CD14-positive monocyte (primary cell): Measurements from ENCODE around the gene TNXB. TPM values are rescaled to one million over a fixed set of nuclear protein-coding genes. Genes with fewer than 3 reads are reported as not detected.

ENCODE experiments used
- DNase-seq, 3 donors: peaks; one replicate each; pipeline ENCODE4 v3.0.0-alpha.2; 2011 to 2022
- H2AFZ ChIP-seq: 2 replicates; pipeline ENCODE4 v1.6.0; 2012; ENCODE audit warnings: mild to moderate bottlenecking, low read depth, low read length, inconsistent platforms; ENCODE audit not compliant: insufficient read depth, poor library complexity, severe bottlenecking
- H3K27ac ChIP-seq, 2 donors: 1 replicate in 1 of 2; 2 replicates in 1 of 2; pipeline ENCODE4 v1.5.1; 2012 to 2013; ENCODE audit warnings: low read length in 2 of 2, control low read depth in 1 of 2, inconsistent platforms in 1 of 2, low read depth in 1 of 2, mild to moderate bottlenecking in 1 of 2
- H3K27me3 ChIP-seq, 2 donors: one replicate each; pipeline versions ENCODE4 v1.6.0 to v1.6.1; 2011 to 2013; ENCODE audit warnings: low read length in 2 of 2; ENCODE audit not compliant: control insufficient read depth in 2 of 2, insufficient read depth in 2 of 2
- H3K36me3 ChIP-seq, 2 donors: replicated peaks in 1 of 2; 1 replicate in 1 of 2; 2 replicates in 1 of 2; pipeline versions ENCODE4 v1.5.1 to v1.6.1; 2012 to 2013; ENCODE audit warnings: low read length in 2 of 2, control low read depth in 1 of 2, inconsistent platforms in 1 of 2, mild to moderate bottlenecking in 1 of 2; ENCODE audit not compliant: insufficient read depth in 2 of 2, control insufficient read depth in 1 of 2
- H3K4me1 ChIP-seq, 2 donors: 1 replicate in 1 of 2; 2 replicates in 1 of 2; pipeline versions ENCODE4 v1.5.1 to v1.6.1; 2012 to 2013; ENCODE audit warnings: low read length in 2 of 2, control low read depth in 1 of 2, inconsistent platforms in 1 of 2, mild to moderate bottlenecking in 1 of 2, moderate library complexity in 1 of 2; ENCODE audit not compliant: insufficient read depth in 2 of 2, control insufficient read depth in 1 of 2
- H3K4me2 ChIP-seq: replicated peaks from 2 replicates; pipeline ENCODE3; 2012; ENCODE audit warnings: low read length, moderate library complexity, mild to moderate bottlenecking; ENCODE audit not compliant: poor library complexity, severe bottlenecking; ENCODE audit errors: extremely low read depth
- H3K4me3 ChIP-seq, 3 experiments: fragments of 200-600 bp in 1 of 3; sonication (generic) in 1 of 3; replicated peaks in 1 of 3; 1 replicate in 2 of 3; 2 replicates in 1 of 3; pipeline ENCODE4 v1.5.1; 2011 to 2013; ENCODE audit warnings: low read length in 3 of 3, mild to moderate bottlenecking in 3 of 3, control low read depth in 2 of 3, low read depth in 2 of 3, inconsistent platforms in 1 of 3, moderate library complexity in 1 of 3
- H3K79me2 ChIP-seq: 2 replicates; pipeline ENCODE4 v1.6.0; 2012; ENCODE audit warnings: mild to moderate bottlenecking, control low read depth, inconsistent platforms, low read length, moderate library complexity; ENCODE audit not compliant: insufficient read depth
- H3K9ac ChIP-seq: 2 replicates; pipeline ENCODE4 v1.6.0; 2017; ENCODE audit warnings: low read length, mild to moderate bottlenecking; ENCODE audit not compliant: insufficient read depth, poor library complexity, severe bottlenecking
- H3K9me3 ChIP-seq, 2 donors: replicated peaks in 1 of 2; 1 replicate in 1 of 2; 2 replicates in 1 of 2; pipeline versions ENCODE4 v1.5.1 to v1.6.1; 2012 to 2013; ENCODE audit warnings: low read length in 2 of 2, control low read depth in 1 of 2; ENCODE audit not compliant: control insufficient read depth in 1 of 2, insufficient read depth in 1 of 2
- H4K20me1 ChIP-seq: 2 replicates; pipeline ENCODE4 v1.6.0; 2012; ENCODE audit warnings: mild to moderate bottlenecking, low read length, control low read depth, moderate library complexity; ENCODE audit not compliant: insufficient read depth
- H3K27ac Mint-ChIP-seq, 7 donors: one replicate each; pipeline ENCODE4 v1.8.0; 2020; ENCODE audit warnings: mild to moderate bottlenecking in 7 of 7, mixed read lengths in 7 of 7, moderate library complexity in 6 of 7, inconsistent platforms in 2 of 7
- H3K27me3 Mint-ChIP-seq, 3 donors: one replicate each; pipeline ENCODE4 v1.8.0; 2021 to 2022; ENCODE audit warnings: low read depth in 3 of 3, mild to moderate bottlenecking in 3 of 3, mixed read lengths in 3 of 3, moderate library complexity in 3 of 3, inconsistent platforms in 1 of 3
- H3K36me3 Mint-ChIP-seq, 2 donors: one replicate each; pipeline ENCODE4 v1.8.0; 2020; ENCODE audit warnings: mixed read lengths in 2 of 2, inconsistent platforms in 1 of 2, mild to moderate bottlenecking in 1 of 2
- H3K4me1 Mint-ChIP-seq: one replicate; pipeline ENCODE4 v1.8.0; 2020; ENCODE audit warnings: mild to moderate bottlenecking, mixed read lengths
- H3K4me3 Mint-ChIP-seq, 2 donors: one replicate each; pipeline ENCODE4 v1.8.0; 2020; ENCODE audit warnings: mild to moderate bottlenecking in 2 of 2, mixed read lengths in 2 of 2, moderate library complexity in 1 of 2
- H3K9me3 Mint-ChIP-seq, 7 donors: one replicate each; pipeline ENCODE4 v1.8.0; 2020 to 2022; ENCODE audit warnings: mixed read lengths in 7 of 7, mild to moderate bottlenecking in 6 of 7, moderate library complexity in 6 of 7, inconsistent platforms in 2 of 7
- whole genome bisulfite sequencing: methylation state at CpG from one replicate; pipeline ENCODE4 v1.1.5; 2013; ENCODE audit warnings: missing lambda C conversion rate; ENCODE audit not compliant: insufficient coverage; 5-methylcytosine and 5-hydroxymethylcytosine counted together
- intact Hi-C, 2 donors: fragments of 100-400 bp; cut with micrococcal nuclease; formaldehyde crosslinking; loops; one replicate each; pipeline versions ENCODE4 v1.15.0 to v1.15.1; 2023
- polyA plus RNA-seq, 3 donors: library from polyadenylated mRNA; depleted of rRNA in 1 of 3; unstranded in 2 of 3; stranded (reverse) in 1 of 3; fragments of 300-500 nt in 2 of 3; fragments of >200 nt in 1 of 3; fragmentation: Illumina TruSeq in 2 of 3; gene quantifications; 1 replicate in 2 of 3; 2 replicates in 1 of 3; pipeline ENCODE4 v1.2.3, GENCODE V29; 2012 to 2021
- TF ChIP-seq, protein P1 (sequence below): fragments of 200-600 bp; IDR thresholded peaks from one replicate; pipeline ENCODE4 v1.8.0; 2022; ENCODE audit warnings: antibody characterized with exemption, mild to moderate bottlenecking

Gene TNXB
- polyA plus RNA-seq, 3 donors: 1.2 TPM; not detected in 2

DNA sequence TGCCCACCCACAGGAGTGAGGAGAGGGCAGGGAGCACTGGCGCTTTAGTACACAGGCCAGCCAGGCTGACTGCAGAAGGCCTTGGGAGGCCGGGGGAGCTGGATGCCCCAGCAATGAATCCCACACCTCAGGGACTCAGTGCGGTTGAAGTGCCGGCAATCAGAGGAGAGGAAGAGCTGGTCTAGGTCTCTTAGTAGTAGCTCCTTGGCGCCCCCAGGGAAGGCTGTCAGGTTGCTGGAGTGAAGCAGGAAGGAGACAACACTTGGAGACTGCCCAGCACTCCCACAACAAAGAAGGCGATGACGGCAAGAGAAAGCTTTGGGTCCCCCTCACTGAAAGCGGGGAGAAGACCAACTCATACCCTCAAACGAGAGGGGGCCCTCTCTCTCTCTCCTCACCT lies 8.3 kb upstream of the TNXB start:
- intact Hi-C loops: loop anchor here in 1 of 2 donors (5.0 kb wide), 1 partner anchor 80 kb away; no protein-coding TSS in a partner anchor
- peaks cover 0 to 5% (median 0%) of the 10 kb centered on the region in 3 donors for H3K27me3 Mint-ChIP-seq
- TF ChIP-seq, protein P1, sequence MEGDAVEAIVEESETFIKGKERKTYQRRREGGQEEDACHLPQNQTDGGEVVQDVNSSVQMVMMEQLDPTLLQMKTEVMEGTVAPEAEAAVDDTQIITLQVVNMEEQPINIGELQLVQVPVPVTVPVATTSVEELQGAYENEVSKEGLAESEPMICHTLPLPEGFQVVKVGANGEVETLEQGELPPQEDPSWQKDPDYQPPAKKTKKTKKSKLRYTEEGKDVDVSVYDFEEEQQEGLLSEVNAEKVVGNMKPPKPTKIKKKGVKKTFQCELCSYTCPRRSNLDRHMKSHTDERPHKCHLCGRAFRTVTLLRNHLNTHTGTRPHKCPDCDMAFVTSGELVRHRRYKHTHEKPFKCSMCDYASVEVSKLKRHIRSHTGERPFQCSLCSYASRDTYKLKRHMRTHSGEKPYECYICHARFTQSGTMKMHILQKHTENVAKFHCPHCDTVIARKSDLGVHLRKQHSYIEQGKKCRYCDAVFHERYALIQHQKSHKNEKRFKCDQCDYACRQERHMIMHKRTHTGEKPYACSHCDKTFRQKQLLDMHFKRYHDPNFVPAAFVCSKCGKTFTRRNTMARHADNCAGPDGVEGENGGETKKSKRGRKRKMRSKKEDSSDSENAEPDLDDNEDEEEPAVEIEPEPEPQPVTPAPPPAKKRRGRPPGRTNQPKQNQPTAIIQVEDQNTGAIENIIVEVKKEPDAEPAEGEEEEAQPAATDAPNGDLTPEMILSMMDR: no peak
- Histone ChIP-seq H3K79me2 (no peaks in the 10 kb centered on the region), H3K27me3 (no peaks in the 10 kb centered on the region), H2AFZ (no peak overlapping the region), H3K36me3 (peaks cover 69 to 75% of the 10 kb centered on the region in 2 donors), H3K27ac (no peak overlapping the region), H3K4me1 (no peaks in the 10 kb centered on the region), H4K20me1 (peaks cover 43% of the 10 kb centered on the region), H3K4me2 (no peak overlapping the region), H3K9ac (no peak overlapping the region), H3K4me3 (no peak overlapping the region), H3K9me3 (no peaks in the 10 kb centered on the region)
- 94% methylated on average over 3 of the region's 9 CpGs for WGBS
- no peak overlapping the region for H3K4me3 Mint-ChIP-seq
- peak overlapping the region in 1 of 7 donors; percentile 4 for H3K27ac Mint-ChIP-seq
- H3K36me3 Mint-ChIP-seq: peaks cover 72 to 84% of the 10 kb centered on the region in 2 donors
- H3K4me1 Mint-ChIP-seq: peaks cover 6% of the 10 kb centered on the region
- H3K9me3 Mint-ChIP-seq: no peaks in the 10 kb centered on the region
- DNase-seq: no peak

DNA sequence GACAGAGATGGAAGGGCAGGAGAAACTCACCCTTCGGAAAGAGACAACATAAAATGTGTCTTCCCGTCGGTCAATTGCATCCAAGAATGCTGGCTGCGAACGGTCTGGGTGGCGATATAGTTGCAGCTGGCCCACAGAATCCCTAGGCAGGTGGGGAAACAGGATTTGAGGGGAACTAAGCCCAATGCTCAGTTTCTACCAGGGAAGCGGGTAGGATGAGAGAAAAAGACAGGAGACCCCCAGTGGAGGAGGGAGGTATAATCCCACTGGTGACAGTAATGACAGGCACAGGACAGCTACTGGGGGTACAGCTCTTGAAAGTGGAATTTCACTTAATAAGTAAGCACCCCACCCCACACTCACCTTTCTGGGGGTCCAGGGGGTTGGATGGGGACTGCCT lies 7.5 kb upstream of the TNXB start:
- 91% methylated on average over 6 of the region's 7 CpGs for WGBS
- Histone ChIP-seq H3K4me1 (no peaks in the 10 kb centered on the region), H3K27me3 (no peaks in the 10 kb centered on the region), H3K9ac (no peak overlapping the region), H3K27ac (no peak overlapping the region), H3K36me3 (peaks cover 63 to 76% of the 10 kb centered on the region in 2 donors), H3K9me3 (no peaks in the 10 kb centered on the region), H3K4me2 (no peak overlapping the region), H3K4me3 (no peak overlapping the region), H4K20me1 (peaks cover 35% of the 10 kb centered on the region), H2AFZ (no peak overlapping the region), H3K79me2 (no peaks in the 10 kb centered on the region)
- Mint-ChIP-seq H3K27ac (peak overlapping the region in 4 of 7 donors; percentile 0 to 70 (median 28)), H3K4me3 (no peak overlapping the region), H3K4me1 (peaks cover 6% of the 10 kb centered on the region), H3K36me3 (peaks cover 72 to 78% of the 10 kb centered on the region in 2 donors), H3K9me3 (no peaks in the 10 kb centered on the region), H3K27me3 (peaks cover 0 to 5% (median 0%) of the 10 kb centered on the region in 3 donors)
- intact Hi-C loops: loop anchor here in 1 of 2 donors (5.0 kb wide), 1 partner anchor 81 kb away; no protein-coding TSS in a partner anchor
- TF ChIP-seq, protein P1: peak; percentile 31
- no peak for DNase-seq
